ENCODE data around the gene HAGHL.
"Not testable (repeated sequence)": the region's sequence is repeated elsewhere in the genome, so short reads cannot be mapped to it uniquely, and the experiment has no call there.

HAGHL gene

GRCh38 chr16:687499-687898 is 39.4 kb upstream of the HAGHL start:
- DNase-seq (ENCODE audit: low read depth, low spot score), result no peak

- no peak for DNase-seq (ENCODE audit: low read depth, low spot score)
Measured at GRCh38 chr16:689175-689897, 37.6 kb upstream of the HAGHL start.

GRCh38 chr16:691242-691641 is 35.7 kb upstream of the HAGHL start:
- not testable (repeated sequence) for DNase-seq (ENCODE audit: low read depth, low spot score)

DNA sequence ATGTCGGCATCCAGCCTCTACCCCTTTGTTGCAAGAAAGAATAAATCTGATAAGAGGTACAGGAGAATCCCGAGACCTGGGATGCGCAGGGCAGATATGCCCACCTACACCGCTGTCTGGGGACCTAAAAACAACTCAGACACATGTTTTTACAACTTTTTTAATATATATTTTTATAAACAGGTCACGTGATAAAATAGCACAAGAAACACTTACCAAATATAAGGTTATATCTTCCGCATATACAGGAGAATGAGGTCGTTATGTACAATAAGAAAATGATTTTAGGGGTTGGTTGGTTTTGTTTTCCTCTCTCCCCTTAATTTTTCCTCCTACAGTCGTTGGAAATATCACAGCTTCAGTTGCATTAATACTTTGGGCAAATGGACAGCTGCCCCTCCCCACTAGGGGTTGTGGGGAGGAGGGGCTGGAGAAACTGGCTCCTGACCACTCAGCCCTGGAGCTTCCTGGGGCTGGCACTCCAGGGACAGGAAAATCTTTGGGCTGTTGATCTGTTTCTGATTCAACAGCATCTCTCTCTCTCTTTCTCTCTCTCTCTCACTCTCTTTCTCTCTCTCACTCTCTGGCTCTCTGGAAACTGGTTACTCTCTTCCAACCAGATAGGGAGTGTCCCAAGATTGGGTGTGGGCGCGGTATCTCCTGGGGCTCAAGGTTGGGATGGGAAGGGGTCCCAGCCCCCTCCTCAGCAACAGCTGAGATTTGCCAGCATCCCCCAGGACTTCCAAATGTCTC is 34.4 kb upstream of the HAGHL start:
- DNase-seq (ENCODE audit: low read depth, low spot score), result no peak

GRCh38 chr16:693364-693763 is 33.5 kb upstream of the HAGHL start:
- DNase-seq (ENCODE audit: low read depth, low spot score), result no peak

DNA sequence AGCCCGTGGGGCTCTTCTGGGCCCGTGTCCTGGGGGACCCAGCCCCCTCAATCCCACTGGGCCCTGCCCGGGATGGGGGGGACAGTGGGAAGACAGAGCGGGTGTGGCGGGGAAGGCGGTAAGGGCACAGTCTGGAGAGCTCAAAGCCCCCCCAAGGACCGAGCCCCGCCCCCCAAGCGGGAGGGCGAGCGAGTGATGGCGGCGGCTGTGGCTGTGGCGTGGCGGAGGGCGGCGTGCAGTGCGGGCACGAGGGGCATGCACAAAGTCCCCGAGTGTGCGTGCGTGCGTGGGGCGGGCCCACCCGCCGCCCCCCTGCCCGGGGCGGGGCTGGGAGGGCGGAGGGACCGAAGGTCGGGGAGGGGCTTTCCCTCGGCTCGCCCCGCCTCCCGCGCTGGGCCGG is 33.1 kb upstream of the HAGHL start:
- DNase-seq (ENCODE audit: low read depth, low spot score), result no peak

DNA sequence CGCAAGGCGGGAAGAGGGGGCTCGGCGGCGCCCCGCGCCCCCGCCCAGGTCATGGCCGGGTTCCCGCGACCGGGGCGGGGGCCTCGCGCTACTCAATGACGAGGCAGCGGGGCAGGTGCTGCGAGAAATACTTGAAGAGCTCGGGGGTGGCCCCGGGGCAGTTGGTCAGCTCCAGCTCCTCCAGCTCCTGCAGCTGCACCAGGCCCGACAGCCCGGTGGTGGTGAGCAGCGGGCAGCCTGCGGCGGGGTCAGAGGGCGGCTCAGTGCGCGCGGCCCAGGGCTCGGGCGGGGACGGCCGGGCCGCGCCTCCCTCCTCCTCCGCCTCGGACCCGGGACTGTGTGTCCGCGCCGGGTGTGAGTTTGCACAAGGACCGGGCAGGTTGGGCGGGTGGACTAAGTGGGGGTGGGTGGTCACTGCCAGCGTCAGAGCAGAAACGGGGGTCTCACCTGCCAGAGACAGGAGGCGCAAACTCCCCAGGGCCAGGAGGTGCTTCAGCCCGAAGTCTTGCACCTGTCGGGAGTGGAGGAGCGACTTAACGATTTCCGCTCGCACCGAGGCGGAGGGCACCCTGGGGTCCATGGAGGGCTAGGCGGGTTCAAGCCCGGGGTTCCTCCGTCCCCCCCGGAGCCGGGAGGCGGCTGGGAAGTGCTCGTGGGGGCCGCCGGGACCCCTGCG is 32.6 kb upstream of the HAGHL start:
- no peak for DNase-seq (ENCODE audit: low read depth, low spot score)

DNA sequence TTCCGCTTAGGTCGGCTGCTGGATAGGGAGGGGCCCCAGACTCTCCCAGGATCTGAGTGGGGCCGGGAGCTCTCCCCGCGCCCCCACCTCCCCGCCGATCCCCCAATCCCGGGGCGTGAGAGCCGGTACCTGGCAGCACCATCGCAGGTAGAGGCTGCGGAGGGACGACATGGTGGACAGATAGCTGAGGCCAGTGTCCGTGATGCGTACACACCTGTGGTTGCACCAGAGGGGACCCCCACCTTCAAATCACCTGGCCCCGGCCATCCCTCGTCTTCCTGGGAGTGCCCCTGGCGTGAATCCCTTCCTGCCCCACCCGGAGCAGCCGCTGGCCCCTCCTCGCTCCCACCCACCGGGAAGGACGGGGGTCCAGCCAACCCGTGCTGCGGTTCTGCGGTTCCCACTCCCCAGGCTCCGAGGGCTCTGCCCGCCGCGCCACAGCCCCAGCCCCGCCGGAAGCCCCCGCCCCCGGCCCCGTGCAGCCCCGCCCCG is 32.0 kb upstream of the HAGHL start:
- no peak for DNase-seq (ENCODE audit: low read depth, low spot score)

GRCh38 chr16:695355-696089 is 31.4 kb upstream of the HAGHL start:
- peak; percentile 40 for DNase-seq (ENCODE audit: low read depth, low spot score)

GRCh38 chr16:698911-699671 is 27.8 kb upstream of the HAGHL start:
- DNase-seq (ENCODE audit: low read depth, low spot score), result no peak

DNA sequence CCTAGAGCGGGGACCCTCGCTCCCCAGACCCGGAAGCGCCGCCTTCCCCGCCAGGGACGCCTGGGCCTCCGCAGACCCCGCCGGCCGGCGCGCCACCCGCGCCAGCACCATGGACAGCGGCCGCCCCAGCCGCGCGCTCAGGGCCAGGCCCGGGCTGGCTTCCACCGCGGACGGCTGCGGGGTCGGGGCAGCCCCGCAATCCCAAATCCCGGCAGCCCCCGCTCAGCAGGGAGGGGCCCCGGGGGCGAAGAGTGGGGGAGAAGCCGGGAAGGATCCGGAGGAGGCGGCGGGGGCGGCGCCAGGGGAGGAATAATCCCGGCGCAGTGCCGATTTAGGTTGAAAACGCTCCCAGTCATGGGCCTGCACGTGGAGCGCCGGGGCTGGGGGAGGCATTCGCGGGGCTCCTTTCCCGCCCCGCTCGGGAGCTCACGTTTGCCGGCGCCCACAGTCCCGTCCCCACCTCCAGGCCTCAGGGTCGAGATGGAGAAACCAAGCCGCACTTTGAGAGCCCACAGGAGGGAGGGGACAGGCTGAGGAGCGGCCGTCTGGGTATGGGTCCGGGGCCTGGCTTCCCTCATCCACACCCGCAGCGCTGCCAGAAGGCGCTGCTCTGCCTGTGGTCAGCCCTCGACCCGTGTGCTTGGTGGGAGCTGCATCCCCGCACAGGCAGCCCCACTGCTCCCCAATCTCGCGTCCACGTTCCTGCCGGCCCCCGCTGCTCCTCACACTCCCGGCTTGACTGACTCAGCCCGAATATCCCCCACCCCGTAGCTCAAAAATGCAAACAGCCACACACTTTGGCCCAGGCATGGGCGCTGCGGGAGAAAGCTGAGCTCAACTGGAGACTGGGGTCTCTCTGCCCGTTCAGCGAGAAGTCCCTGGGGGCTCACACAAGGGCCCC is 26.0 kb upstream of the HAGHL start:
- DNase-seq (ENCODE audit: low read depth, low spot score), result no peak

GRCh38 chr16:702341-702740 is 24.6 kb upstream of the HAGHL start:
- DNase-seq (ENCODE audit: low read depth, low spot score), result no peak

DNA sequence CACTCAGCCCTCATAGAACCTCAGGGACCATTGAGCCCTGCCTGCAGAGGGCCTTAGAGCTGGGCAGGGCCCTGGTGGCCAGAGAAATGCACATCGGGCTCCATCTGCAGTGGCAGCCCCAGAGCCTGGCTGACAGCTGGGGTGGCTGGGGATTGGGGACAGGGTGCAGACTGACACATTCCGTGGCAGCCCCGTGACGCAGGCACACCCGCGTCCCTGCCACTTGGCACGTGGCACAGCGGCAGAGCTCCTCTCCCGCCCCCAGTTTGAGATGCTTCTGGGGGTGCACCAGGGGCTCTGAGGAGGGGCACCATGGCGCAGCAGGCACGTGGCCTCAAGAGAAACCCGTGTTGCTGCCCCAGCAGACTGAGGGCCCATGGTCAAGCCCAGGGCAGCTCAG is 23.5 kb upstream of the HAGHL start:
- no peak for DNase-seq (ENCODE audit: low read depth, low spot score)

DNA sequence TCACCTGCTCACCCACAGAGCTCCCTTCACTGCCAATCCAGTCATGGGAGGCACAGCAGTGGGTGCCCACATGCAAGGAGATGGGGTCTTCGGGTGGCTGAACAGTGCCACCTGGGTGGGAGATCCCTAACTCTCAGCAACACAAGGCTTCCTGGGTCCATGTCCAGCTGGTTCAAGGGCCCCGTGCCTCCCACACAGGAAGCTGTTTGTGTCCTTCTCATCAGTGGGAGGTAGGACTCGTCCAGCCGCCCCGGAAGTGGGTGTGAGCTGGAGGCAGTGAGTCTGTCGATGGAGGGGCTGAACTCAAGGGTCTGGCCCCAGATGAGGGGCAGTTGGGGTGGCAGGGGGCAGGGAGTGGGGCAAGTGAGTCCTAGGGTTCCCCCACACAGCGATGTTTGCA is 22.9 kb upstream of the HAGHL start:
- DNase-seq (ENCODE audit: low read depth, low spot score), result no peak

- no peak for DNase-seq (ENCODE audit: low read depth, low spot score)
Measured at GRCh38 chr16:704552-705380, 22.1 kb upstream of the HAGHL start.

- no peak for DNase-seq (ENCODE audit: low read depth, low spot score)
Measured at GRCh38 chr16:705431-706188, 21.3 kb upstream of the HAGHL start, which contains the start of gene FBXL16. FBXL16 (minus strand) TSS chr16:705801; CDS start chr16:697405, 8,396 bp downstream.

DNA sequence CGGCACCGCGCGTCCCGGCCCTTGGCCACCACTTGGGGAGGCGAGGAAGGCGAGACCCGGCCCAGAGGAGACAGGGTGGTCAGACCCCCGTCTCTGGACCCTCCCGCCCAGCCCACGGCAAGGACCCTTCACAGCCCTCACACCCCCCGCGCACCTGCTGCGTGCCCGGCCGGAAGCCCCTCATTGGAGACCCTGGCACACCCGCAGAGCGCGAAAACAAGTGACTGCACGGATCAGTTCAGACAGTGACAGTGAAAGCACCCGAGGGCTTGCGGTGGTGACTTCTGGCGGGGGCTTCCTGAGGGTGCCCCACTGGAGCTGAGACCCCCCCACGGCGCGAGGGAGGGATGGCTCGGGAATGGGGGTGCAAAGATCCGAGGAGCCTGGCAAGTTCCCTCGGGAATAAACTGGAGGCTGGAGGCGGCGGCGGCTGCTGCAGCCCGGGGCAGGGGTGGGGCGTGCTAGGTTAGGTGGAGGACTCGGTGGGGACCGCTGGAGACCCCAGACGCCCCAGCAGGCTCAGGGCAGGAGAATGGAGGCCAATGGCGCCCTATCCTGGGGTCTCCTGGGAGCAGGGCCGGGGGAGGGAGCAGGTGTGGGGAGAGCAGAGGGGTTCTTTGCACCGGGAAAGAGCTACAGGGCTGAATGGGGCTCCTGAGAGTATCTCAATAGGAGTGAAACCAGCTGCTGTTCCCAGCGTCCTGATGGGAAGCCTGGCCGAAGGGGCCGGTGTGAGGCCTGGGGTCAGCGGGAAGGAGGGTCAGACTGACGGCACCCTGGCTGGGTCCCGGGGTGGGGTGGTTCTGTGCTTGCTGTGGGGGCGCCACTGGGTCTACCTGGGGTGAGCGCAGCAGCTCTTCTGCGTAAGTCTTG is 20.5 kb upstream of the HAGHL start:
- no peak for DNase-seq (ENCODE audit: low read depth, low spot score)

Data from activated CD4-positive, CD25-positive, alpha-beta regulatory T cell treated with anti-CD3 and anti-CD28 coated beads, Interleukin-2, amount 50 U/mL, for 16 hours (primary cell).